HG03565 (cell line): ENCODE data around the gene IRAK1.
"Not testable (repeated sequence)": the region's sequence is repeated elsewhere in the genome, so short reads cannot be mapped to it uniquely, and the experiment has no call there.

Source experiments
- ATAC-seq: cut with Tn5 transposase; IDR thresholded peaks from one replicate; pipeline ENCODE4 v1.9.1; 2021; ENCODE audit warnings: mild to moderate bottlenecking, moderate library complexity; ENCODE audit not compliant: unreplicated experiment

The IRAK1 gene

GRCh38 chrX:154002215-154002719 is 17.4 kb downstream of the IRAK1 start:
- no peak for ATAC-seq

- no peak for ATAC-seq
Observed at GRCh38 chrX:154000051-154000450, 19.7 kb downstream of the IRAK1 start.

GRCh38 chrX:153999359-154000037 is 20.2 kb downstream of the IRAK1 start:
- no peak for ATAC-seq

DNA sequence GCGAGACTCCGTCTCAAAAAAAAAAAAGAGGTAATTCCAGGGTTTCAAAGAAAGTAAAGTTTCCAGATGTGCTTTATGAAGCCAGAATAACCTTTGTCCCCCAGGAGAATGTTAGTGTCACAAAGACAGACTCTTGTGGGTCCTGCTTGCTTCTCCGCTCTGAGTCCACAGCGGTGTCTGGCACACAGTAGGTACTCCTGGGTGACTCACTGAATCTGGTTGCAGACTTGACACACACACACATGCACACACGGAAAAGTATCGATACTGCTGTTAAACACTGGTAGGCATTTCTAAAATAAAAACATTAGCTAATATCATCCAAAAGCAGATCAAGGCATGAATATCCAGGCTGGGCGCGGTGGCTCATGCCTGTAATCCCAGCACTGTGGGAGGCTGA is 24.2 kb downstream of the IRAK1 start:
- no peak for ATAC-seq

DNA sequence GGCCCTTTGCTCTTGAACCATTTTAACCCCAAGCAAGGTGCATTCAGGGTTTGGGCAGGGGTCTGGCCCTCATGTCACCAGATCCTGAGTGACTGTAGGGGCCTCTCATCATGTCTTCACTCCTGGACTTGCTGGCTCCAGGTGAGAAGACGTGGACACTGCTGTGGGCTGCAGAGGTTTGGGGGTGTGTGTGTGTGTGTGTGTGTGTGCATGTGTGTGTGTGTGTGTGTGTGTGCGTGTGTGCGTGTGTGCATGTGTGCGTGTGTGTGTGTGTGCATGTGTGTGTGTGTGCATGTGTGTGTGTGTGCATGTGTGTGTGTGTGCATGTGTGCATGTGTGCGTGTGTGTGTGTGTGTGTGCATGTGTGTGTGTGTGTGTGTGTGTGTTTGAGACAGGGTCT is 25.3 kb downstream of the IRAK1 start:
- ATAC-seq = not testable (repeated sequence)

DNA sequence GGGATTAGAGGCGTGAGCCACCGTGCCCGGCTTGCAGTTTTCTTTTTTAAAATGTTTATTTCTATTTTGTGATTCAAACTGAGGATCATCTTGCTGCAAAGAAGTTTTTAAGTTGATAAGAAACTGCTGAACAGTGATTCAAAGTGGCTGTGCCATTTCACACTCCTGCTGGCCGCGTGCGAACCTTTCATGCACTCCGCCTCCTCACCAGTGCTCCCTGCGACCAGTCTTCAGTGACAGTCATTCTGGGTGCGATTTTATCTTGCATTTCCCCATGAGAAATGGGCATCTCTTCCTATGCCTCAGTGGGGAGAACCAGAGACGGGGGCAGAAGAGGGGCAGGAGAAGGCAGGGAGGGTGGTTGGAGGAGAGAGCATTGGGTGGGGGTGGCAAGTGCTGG is 25.7 kb downstream of the IRAK1 start:
- no peak for ATAC-seq

GRCh38 chrX:153993079-153993478 is 26.6 kb downstream of the IRAK1 start:
- ATAC-seq = no peak

GRCh38 chrX:153992180-153992579 is 27.5 kb downstream of the IRAK1 start:
- ATAC-seq = no peak

GRCh38 chrX:153991013-153991580 is 28.6 kb downstream of the IRAK1 start:
- ATAC-seq = no peak

DNA sequence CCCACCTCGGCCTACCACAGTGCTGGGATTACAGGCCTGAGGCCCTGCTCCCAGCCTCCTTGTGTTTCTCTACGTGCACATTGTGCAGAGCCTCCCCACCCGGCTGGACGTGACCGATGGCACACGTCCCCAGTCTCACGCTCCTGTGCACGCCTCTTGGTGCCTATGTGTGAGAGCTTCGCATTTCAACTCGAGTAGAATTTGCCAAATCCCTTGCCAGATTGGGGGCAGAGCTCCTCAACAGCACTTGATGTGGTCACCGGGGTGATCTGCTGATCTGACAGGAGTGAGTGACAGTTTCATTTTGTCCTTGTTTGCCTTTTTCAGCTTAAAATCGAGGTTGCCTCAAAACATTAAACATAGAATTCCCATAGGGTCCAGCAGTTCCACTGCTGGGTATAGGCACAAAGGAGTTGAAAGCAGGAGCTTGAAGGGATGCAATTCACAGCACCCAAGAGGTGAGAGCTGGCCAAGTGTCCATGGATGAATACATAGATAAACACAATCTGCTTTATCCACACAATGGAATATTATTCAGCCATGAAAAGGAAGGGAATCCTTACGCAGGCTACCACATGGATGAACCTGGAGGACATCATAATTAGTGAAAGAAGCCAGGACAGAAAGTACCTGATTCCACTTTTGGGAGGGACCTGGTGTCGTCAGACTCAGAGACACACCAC is 29.6 kb downstream of the IRAK1 start:
- ATAC-seq = no peak

GRCh38 chrX:153988493-153988892 is 31.2 kb downstream of the IRAK1 start:
- ATAC-seq = no peak

DNA sequence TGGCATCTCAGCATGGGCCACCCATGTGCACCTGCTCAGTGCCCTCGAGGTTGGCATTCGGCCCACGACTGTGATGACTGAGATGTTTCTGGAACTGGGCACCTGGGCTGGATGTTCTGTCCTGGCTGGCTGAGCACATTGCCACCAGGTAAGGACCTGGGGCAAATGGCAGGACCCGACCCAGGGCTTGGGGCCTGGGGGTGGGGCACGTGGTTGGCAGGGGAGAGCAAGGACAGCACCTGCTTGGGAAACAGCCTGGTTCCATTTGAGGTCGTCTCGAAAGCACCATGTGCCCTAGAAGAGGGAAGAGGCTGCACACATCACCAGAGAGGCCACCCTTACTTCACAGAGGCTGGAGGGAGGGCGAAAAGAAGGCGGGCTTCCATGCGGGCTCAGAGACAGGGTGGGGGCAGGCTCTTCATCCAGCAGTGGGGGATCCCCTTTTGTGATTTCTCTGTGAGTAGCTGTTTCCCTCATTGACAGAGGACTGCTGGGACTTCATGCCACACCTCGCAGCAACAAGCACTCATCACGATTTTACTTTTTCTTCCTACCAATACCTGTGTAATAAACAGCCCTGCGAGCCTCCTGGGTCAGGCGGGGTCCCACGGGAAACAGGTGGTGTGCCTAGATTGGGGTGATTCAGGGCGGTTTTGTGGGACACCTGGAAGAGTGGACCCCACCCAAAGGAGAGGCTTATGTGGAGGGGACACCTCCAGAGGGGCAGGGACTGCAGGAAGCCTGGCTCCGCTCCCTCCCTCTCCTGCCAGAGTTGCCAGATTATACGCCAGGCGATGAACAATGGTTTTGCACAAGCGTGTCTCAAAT is 35.1 kb downstream of the IRAK1 start:
- ATAC-seq = no peak

DNA sequence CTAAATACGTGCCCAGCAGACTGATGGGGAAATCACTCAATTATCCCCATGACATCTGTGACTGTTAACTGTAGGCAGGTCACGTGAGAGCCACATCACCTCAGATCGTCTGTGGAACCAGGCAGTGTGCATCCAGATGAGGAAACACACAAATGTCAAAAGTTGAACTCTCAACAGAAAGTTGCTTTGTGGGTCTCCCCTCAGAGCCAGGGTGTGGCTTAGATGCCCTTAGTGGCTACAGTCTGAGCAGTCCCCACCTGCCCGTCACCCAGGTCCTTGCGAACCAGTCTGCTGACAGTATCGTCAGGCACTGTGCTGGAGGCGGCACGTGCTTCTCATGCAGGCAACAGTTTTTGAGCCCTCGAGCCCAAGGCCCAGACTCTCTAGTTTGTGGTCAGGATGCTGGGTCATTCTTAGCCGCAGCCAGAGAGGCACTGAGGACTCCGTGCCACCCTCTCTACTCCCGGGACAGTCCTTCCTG is 36.3 kb downstream of the IRAK1 start:
- ATAC-seq = no peak

DNA sequence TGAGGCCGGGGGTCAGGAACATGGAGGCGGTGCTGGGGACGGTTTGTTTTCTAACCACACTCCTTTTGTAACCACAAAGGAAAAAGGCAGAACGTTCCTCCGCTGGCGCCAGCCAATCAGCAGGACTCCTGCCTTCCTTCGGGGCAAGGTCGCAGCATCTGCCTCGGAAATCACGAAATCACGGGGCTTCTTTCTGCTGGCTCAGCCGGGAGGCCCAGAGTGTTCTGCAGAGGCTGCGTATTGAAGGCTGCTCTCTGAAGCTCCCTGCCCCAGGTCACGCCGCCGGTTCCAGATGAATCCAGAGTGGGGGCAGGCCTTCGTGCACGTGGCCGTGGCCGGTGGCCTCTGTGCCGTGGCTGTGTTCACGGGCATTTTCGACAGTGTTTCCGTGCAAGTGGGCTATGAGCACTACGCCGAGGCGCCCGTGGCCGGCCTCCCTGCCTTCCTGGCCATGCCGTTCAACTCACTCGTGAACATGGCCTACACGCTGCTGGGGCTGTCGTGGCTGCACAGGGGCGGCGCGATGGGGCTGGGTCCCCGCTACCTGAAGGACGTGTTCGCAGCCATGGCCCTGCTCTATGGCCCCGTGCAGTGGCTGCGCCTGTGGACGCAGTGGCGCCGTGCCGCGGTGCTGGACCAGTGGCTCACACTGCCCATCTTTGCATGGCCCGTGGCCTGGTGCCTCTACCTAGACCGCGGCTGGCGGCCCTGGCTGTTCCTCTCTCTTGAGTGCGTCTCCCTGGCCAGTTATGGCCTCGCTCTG is 37.8 kb downstream of the IRAK1 start:
- ATAC-seq = no peak

- no peak for ATAC-seq
Observed at GRCh38 chrX:153981231-153981630, 38.5 kb downstream of the IRAK1 start.

DNA sequence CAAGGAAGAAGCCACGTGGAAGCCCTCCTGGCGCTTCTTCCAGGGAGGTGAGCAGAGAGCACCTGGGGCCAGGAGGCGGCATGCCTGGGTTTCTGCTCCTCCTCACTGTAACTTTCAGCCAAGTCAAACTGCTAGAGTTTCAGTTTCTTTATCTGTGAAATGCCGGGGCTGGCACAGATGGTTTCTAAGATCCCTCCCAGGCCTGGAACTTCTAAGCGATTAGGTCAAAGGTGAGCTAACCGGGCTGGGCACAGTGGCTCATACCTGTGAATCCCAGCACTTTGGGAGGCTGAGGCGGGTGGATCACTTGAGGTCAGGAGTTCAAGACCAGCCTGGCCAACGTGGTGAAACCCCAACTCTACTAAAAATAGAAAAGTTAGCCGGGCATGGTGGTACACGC is 39.3 kb downstream of the IRAK1 start:
- ATAC-seq = not testable (repeated sequence)

DNA sequence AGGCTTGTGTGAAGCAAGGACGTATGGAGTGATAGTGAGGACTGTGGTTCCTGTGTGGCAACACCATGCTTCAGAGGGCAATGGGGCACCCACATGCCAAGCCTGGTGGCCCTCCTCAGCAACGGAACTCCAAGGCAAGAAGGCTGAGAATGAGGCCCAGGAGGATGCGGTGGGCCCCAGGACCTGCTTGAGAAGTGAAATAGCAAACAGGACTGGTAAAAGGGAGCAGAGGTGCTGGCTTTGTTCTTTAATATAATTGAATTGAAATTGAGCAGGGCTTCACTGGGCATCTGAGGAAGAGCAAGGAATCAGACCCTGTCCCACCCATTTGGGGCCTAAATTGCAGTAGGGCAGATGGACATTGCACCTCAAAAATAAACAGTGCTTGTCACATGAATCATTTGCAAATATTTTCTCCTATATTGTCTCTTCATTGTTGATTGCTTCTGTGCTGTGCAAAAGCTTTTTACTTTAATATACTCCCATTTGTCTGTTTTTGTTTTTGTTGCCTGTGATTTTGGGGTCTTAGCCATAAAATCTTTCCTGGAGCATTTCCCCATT is 44.9 kb downstream of the IRAK1 start:
- no peak for ATAC-seq

GRCh38 chrX:153974003-153974725 is 45.5 kb downstream of the IRAK1 start:
- ATAC-seq = no peak
